ENCODE measurements around the gene CFAP45. TPM values are rescaled to one million over a fixed set of nuclear protein-coding genes. Genes with fewer than 3 reads are reported as not detected.

CFAP45 gene
- total and polyA plus RNA-seq, 5 experiments from 2014 or later: 0.33 to 1.5 (median 1.3) TPM; not detected in 2

DNA sequence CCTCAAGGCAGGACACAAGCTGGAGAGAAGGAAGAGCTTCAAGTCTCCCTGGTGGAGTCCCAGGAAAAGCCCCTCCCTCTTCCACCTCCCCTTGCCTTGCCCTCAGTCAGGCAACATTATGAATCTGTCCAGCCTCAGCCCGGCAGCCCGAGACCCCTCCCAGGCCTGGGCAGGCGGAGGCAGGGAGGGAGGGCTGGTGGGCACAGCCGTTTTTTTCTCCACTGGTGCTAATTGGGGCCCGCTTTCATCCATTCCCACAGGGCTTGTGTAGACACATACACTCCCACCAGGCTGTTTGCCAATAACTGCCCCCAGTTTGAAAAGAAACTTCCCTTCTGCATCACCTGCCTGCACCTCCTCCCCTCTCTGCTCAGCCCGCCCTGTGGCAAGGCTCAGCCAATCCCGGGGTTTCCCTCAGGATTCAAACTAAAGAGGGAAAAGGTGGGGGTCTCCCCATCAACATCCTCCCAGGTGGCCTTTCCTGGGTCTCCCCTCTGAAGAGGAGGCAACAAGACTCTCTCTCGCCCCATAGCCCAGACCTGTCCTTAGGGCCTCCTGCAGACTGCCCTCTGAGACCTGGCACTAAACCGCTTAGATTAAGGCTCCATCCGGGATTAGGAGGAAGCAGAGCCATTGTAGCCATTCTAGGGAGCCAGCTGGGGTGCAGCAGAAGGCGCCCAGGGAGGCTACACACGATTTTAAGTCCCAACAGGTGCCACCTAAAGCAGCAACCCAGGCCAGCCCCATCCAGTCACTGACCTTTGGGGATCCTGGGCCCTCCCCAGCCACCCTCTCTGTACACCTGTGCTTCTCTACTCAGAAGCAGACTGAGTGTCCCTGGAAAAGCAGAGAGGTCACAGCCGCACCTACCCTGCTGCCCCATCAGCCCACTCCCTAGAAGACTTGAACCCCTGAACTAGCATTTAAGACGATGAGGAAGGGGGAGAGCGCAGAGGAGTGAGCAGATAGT lies 41.9 kb upstream of the CFAP45 start:
- no peak overlapping the region for H3K4me3 Mint-ChIP-seq
- peaks cover 14 to 68% (median 32%) of the 10 kb centered on the region in 5 donors for H3K27me3 Mint-ChIP-seq
- no peak overlapping the region for H3K27ac Mint-ChIP-seq
- POLR2A ChIA-PET: no interaction called here
- DNase-seq (peak in 1 of 10 donors; percentile 24), ATAC-seq (no peak)
- H3K9me3 Mint-ChIP-seq: no peaks in the 10 kb centered on the region
- peaks cover 7 to 32% (median 12%) of the 10 kb centered on the region in 4 donors for H3K4me1 Mint-ChIP-seq
- H3K36me3 Mint-ChIP-seq: no peaks in the 10 kb centered on the region

DNA sequence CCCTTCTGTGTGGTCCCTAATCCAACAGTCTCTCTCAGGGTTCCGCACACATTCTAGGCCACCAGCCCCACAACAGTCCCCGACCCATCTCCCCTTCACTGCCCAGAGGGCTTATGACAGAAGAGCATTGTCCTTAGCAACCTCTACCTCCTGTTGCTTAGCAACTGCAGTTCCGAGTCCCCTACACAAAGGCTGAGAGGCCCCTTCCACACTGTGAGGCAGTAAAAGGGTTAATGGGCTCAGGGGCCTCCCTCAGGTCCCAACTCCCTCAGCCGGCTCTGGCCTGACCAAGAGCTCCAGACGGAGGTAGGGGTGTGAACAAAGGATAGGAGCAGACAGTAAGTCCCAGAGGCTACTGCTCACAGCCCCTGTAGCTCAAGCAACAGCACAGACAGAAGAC lies 41.2 kb upstream of the CFAP45 start:
- DNase-seq: no peak
- H3K27ac Mint-ChIP-seq: peak overlapping the region in 1 of 10 donors; percentile 70
- H3K27me3 Mint-ChIP-seq: peaks cover 13 to 68% (median 32%) of the 10 kb centered on the region in 5 donors
- H3K4me1 Mint-ChIP-seq: peaks cover 11 to 38% (median 17%) of the 10 kb centered on the region in 4 donors
- no peak for ATAC-seq
- H3K36me3 Mint-ChIP-seq: no peaks in the 10 kb centered on the region
- POLR2A ChIA-PET: no interaction called here
- H3K9me3 Mint-ChIP-seq: no peaks in the 10 kb centered on the region
- peak overlapping the region in 1 of 10 donors; percentile 51 for H3K4me3 Mint-ChIP-seq

DNA sequence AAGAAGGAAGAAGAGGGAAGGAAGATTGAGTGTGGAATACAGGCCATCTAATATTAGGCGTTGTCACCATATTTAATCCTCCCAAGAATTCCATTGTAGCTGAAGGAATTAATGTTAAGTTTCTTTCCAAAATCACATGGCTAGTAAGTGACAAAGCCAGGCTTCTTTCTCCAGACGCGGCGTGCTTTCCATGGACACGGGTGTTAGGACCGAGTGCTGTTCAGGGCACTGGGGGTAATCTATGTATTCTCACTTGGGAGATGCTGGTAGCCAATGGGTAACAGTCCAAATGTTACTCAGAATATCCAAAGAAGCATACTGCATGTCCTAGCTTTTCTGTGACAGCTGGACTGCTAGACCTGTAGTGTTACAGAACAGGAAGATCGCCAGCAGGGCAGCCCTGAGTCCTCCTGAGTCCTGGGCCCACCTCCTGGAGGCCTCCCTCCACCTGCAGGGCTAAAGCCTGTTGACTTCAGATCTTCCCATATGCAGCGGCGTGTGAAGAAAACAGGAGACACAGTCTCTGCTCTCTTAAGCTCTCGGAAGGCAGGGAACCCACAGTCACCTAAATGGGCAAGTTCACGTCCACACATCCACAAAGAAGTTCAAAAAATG lies 40.1 kb upstream of the CFAP45 start:
- peak in 1 of 10 donors; percentile 18 for DNase-seq
- POLR2A ChIA-PET: interaction anchor here (2.8 kb wide), 1 partner anchor 15 kb away, joined by 9 read pairs; the partner anchor contains the start of gene TAGLN2
- Mint-ChIP-seq H3K36me3 (no peaks in the 10 kb centered on the region), H3K9me3 (no peaks in the 10 kb centered on the region), H3K4me3 (no peak overlapping the region), H3K27ac (peak overlapping the region in 1 of 10 donors; percentile 78), H3K27me3 (peaks cover 11 to 61% (median 27%) of the 10 kb centered on the region in 5 donors), H3K4me1 (peaks cover 8 to 41% (median 12%) of the 10 kb centered on the region in 4 donors)
- ATAC-seq: no peak

DNA sequence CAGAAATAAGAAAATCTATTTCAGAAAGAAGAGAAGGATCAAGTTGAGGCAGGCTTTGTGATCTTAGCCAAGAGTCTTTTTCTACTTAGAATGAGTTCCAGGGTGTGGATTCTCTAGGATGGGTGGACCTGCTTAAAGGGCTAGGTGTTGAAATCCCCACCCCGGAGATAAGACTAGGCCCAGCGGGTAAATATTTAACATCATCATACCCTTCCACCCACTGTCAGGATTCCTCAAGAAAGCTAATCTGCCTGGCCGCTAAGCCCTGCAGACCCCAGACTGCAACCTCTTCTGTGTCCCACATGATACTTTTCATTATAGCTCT lies 39.7 kb upstream of the CFAP45 start:
- Mint-ChIP-seq H3K27ac (no peak overlapping the region), H3K4me3 (no peak overlapping the region), H3K4me1 (peaks cover 3 to 36% (median 8%) of the 10 kb centered on the region in 4 donors), H3K27me3 (peaks cover 6 to 56% (median 24%) of the 10 kb centered on the region in 5 donors), H3K36me3 (no peaks in the 10 kb centered on the region), H3K9me3 (no peaks in the 10 kb centered on the region)
- DNase-seq: no peak
- ATAC-seq: no peak
- POLR2A ChIA-PET: interaction anchor here (2.8 kb wide), 1 partner anchor 15 kb away, joined by 9 read pairs; the partner anchor contains the start of gene TAGLN2

DNA sequence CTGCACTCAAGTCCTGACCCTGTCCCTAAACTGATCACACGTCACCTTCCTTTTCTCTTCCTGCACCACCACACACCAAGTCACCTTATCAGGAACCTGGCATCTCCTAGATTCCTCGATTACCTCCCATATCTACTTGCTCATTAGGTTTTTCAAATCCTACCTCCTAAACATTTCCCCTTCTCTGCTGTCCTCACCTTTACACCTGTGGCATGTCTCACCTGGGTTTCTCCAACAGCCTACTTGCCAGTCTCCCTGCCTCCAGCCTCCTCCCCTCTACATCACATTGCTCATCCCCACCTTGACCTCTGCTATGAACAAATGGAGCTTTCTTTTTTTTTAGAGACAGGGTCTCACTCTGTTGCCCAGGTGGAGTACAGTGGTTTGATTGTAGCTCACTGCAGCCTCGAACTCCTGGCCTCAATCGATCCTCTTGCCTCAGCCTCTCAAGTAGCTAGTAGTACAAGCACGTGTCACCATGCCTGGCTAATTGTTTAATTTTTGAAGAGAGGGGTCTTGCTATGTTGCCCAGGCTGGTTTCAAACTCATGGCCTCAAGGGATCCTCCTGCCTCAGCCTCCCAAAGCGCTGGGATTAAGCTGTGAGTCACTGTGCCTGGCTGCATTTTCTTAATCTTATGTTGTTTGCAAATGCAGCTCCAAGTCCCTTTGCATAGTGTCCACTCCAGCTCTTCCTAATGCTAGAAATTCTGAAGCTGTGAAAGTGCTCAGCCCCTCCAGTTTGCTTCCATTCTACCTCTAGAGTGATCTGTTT lies 39.1 kb upstream of the CFAP45 start:
- H3K27me3 Mint-ChIP-seq: peaks cover 6 to 51% (median 22%) of the 10 kb centered on the region in 5 donors
- H3K27ac Mint-ChIP-seq: peak overlapping the region in 1 of 10 donors; percentile 22
- H3K4me1 Mint-ChIP-seq: peaks cover 3 to 36% (median 7%) of the 10 kb centered on the region in 4 donors
- DNase-seq (no peak), ATAC-seq (no peak)
- POLR2A ChIA-PET: interaction anchor here (2.8 kb wide), 1 partner anchor 14 kb away, joined by 9 read pairs; the partner anchor contains the start of gene TAGLN2
- H3K36me3 Mint-ChIP-seq: no peaks in the 10 kb centered on the region
- no peaks in the 10 kb centered on the region for H3K9me3 Mint-ChIP-seq
- no peak overlapping the region for H3K4me3 Mint-ChIP-seq

DNA sequence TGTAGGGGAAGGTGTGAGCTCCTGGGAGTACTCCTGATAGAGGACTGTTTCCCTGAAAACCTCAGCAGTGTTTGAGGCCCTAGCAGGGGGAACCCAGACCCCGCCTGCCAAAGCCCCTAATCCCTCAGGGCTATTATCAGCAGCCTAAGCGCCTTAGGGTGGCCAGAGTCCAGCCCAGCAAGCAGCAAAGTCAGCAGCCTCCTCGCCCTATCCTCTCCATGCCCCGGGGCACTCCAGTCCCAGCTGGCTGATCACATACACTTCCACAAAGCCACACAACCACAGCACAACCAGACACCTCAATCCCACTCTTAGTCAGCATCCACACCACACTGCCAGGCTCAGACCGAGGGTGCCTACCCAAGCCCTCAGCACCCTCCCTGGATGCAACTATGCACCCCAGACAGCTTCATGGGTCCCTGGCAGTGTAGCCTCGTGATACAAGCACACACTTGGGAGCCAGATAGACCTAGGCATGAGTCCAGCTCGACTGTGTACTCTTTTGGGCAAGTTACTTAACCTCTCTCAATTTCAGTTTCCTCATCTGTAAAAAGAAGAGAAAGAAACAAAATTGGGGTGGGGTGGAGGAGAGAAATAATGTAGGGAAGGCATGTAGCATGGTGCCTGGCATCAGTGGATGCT lies 38.4 kb upstream of the CFAP45 start:
- peaks cover 3 to 36% (median 7%) of the 10 kb centered on the region in 4 donors for H3K4me1 Mint-ChIP-seq
- no peaks in the 10 kb centered on the region for H3K9me3 Mint-ChIP-seq
- ATAC-seq (no peak), DNase-seq (no peak)
- H3K27me3 Mint-ChIP-seq: peaks cover 6 to 43% (median 15%) of the 10 kb centered on the region in 5 donors
- no peak overlapping the region for H3K27ac Mint-ChIP-seq
- H3K36me3 Mint-ChIP-seq: no peaks in the 10 kb centered on the region
- POLR2A ChIA-PET: interaction anchor here (2.8 kb wide), 1 partner anchor 14 kb away, joined by 9 read pairs; the partner anchor contains the start of gene TAGLN2
- no peak overlapping the region for H3K4me3 Mint-ChIP-seq

DNA sequence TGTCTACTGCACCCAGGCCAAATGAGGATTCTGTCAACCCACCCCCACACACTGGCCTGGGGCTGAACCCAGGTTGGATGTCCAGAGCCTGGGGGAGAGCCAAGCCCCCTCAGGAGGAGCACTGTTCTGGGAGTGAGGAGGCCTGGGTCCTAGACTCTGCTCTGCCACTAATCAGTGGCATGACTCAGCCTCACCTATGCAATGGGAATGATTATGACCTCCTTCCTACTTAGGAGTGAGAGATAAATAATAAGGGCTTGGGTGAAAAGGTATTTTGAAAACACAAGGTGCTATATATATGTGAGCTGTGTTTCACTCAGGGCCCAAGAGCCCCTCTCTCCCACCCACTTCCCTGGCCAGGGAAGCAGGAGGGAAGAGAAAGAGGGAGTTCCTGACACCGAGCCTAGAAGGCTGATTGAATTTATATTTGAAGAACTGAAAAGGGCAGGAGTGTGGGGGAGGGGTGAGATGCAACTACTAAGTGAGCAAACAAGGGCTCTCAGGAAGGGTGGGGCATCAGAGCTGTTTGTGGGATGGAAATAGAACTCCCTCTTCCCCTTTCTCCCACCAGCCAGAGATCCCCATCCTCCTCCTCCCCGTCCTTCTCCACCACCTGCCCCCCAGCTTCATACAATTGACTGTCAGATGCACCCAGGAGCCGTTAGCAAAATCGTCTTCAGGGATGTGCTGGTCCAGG lies 37.2 kb upstream of the CFAP45 start:
- DNase-seq: no peak
- POLR2A ChIA-PET: interaction anchor here (1.8 to 4.6 kb wide), 2 partner anchors 13 to 25 kb away, joined by 4 to 22 read pairs; partner anchors contain the start of gene TAGLN2

DNA sequence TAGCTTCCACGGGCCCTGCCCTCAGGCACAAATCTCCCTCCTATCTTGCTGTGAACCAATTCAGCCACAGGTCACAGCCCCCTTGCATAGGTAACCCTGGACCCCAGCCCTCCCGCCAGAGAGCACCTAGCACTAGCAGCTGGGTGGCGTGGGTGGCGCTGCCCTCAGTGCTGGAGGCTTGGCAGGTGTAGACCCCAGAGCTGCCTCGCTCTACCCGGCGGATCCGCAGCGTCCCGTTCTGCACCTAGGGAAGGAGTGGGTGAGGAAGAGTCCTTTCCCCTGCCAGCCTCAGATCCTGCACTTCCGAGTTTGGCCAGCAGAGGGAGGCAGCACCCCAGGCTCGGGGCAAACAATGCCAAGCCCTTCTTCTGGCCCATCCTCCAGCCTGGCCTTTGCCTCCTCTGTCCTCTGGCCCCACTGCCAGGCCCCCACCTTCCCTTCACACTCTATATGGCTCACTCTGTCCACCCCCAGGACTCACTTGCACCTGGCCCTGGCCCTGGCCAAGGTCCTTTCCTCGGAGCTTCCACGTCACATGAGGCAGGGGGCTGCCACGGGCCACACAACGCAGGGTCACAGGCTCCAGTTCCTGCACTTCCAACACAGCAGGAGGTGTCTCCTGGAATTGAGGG lies 36.4 kb upstream of the CFAP45 start:
- peak; percentile 80 to 97 for ATAC-seq
- peak overlapping the region in 1 of 10 donors; percentile 33 for H3K4me3 Mint-ChIP-seq
- H3K27me3 Mint-ChIP-seq: peaks cover 0 to 24% (median 5%) of the 10 kb centered on the region in 5 donors
- POLR2A ChIA-PET: interaction anchor here (1.8 to 4.6 kb wide), 2 partner anchors 12 to 25 kb away, joined by 4 to 22 read pairs; partner anchors contain the start of gene TAGLN2
- no peaks in the 10 kb centered on the region for H3K36me3 Mint-ChIP-seq
- peaks cover 5 to 36% (median 7%) of the 10 kb centered on the region in 4 donors for H3K4me1 Mint-ChIP-seq
- peak overlapping the region in 2 of 10 donors; percentile 59 to 86 for H3K27ac Mint-ChIP-seq
- H3K9me3 Mint-ChIP-seq: no peaks in the 10 kb centered on the region
- peak; percentile 60 to 88 (median 76) for DNase-seq

More for the DNA sequence above, 37.2 kb upstream of the CFAP45 start:
- Mint-ChIP-seq H3K9me3 (no peaks in the 10 kb centered on the region), H3K27ac (peak overlapping the region in 1 of 10 donors; percentile 70), H3K36me3 (no peaks in the 10 kb centered on the region), H3K27me3 (peaks cover 3 to 32% (median 6%) of the 10 kb centered on the region in 5 donors), H3K4me3 (no peak overlapping the region), H3K4me1 (peaks cover 5 to 36% (median 7%) of the 10 kb centered on the region in 4 donors)
- no peak for ATAC-seq

DNA sequence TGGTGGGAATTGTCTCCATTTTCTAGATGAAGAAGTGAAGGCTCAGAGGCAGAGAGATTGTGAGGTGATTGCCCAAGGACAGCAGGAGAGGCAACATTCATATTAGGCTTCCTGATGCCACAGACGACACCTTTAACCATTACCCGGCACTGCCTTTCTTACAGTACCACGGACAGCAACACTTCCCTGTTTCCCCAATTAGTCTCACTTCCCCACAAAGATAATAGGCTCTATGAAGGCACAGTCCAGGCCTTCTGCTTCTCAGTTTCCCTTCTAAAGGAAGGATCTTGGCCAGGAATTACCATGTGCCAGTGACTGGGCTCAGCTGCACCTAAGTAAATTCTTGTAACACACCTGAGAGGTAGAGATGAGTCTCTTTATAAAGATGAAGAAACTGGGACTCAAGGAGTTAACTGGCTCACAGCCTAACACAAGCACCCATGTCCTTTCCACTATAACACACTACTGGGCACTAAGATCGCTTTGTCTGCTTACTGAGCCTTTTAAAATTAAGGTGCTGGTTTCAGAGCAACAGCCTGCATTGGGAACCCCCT lies 35.8 kb upstream of the CFAP45 start:
- peak overlapping the region in 3 of 10 donors; percentile 19 to 69 (median 38) for H3K27ac Mint-ChIP-seq
- H3K9me3 Mint-ChIP-seq: no peaks in the 10 kb centered on the region
- H3K27me3 Mint-ChIP-seq: peaks cover 0 to 18% (median 3%) of the 10 kb centered on the region in 5 donors
- ATAC-seq (no peak), DNase-seq (no peak)
- H3K4me1 Mint-ChIP-seq: peaks cover 5 to 36% (median 7%) of the 10 kb centered on the region in 4 donors
- H3K36me3 Mint-ChIP-seq: no peaks in the 10 kb centered on the region
- POLR2A ChIA-PET: interaction anchor here (1.8 to 4.6 kb wide), 2 partner anchors 12 to 24 kb away, joined by 4 to 22 read pairs; partner anchors contain the start of gene TAGLN2
- no peak overlapping the region for H3K4me3 Mint-ChIP-seq

DNA sequence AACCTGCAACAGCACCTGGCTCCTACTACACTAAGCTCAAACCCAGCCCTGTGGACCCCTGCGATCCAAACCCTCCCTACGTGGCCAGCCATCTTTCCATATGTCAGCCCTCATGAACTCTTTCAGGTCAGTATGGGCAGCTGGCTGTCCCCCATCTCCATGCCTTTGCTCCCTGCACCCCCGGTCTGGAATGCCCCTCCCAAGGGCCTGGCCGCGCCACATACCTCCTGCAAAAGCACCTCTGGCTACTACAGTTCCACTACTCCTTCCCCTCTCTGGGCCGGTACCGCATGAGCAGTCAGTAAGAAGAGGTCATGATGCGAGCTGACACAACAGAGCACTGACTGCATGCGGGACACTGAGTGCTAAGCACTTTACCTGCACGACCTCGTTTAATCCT lies 35.3 kb upstream of the CFAP45 start:
- Mint-ChIP-seq H3K9me3 (no peaks in the 10 kb centered on the region), H3K4me3 (no peak overlapping the region), H3K27ac (peak overlapping the region in 4 of 10 donors; percentile 19 to 69 (median 30)), H3K36me3 (no peaks in the 10 kb centered on the region), H3K27me3 (peaks cover 0 to 13% (median 4%) of the 10 kb centered on the region in 5 donors), H3K4me1 (peaks cover 5 to 36% (median 7%) of the 10 kb centered on the region in 4 donors)
- POLR2A ChIA-PET: interaction anchor here (1.8 to 4.6 kb wide), 2 partner anchors 11 to 24 kb away, joined by 4 to 22 read pairs; partner anchors contain the start of gene TAGLN2
- DNase-seq (peak in 1 of 10 donors; percentile 28), ATAC-seq (no peak)
